K562 (cell line): Measurements from ENCODE around the gene LENG9. TPM values are rescaled to one million over a fixed set of nuclear protein-coding genes. Genes with fewer than 3 reads are reported as not detected.
"Not testable (repeated sequence)": the region's sequence is repeated elsewhere in the genome, so short reads cannot be mapped to it uniquely, and the experiment has no call there.

ENCODE experiments used
- ATAC-seq: fragments of 200-7000 bp; cut with Tn5 transposase; 3 replicates; pipeline ENCODE4 v1.9.1; 2020; ENCODE audit warnings: moderate library complexity
- BruUV-seq: library from RNA; stranded (reverse); fragments of 400-500 nt; replicated peaks from 2 replicates; lab custom pipeline; 2021; lab: Mats Ljungman, UMichigan
- CTCF ChIA-PET: fragments of 300-600 bp; formaldehyde crosslinking; extraction: SDS; loops from one replicate; lab custom pipeline; 2021; ENCODE audit warnings: low intra/inter-chr PET ratio; lab: Yijun Ruan, JAX
- POLR2A ChIA-PET: fragments of 300-600, 350-650 bp; sonication (Branson Sonifier 250); formaldehyde crosslinking; extraction: SDS; loops from one replicate; lab custom pipeline; 2021; ENCODE audit warnings: antibody characterized with exemption, inconsistent platforms; lab: Yijun Ruan, JAX
- DNase-seq, 4 experiments: peaks; one replicate each; pipeline versions ENCODE4 v3.0.0 to v3.0.0-alpha.2; 2011 to 2018; ENCODE audit warnings: low spot score in 3 of 4, mixed read lengths in 3 of 4; ENCODE audit errors: extremely low read depth in 1 of 4
- FAIRE-seq: peaks from 2 replicates; lab custom pipeline; 2011; peaks lifted over from hg19 to GRCh38; lab: Jason Lieb, UNC
- H2AFZ ChIP-seq: 2 replicates; pipeline ENCODE4 v1.6.0; 2011; ENCODE audit warnings: low read depth, low read length, control low read depth, inconsistent platforms
- H3K27ac ChIP-seq: fragments of 200-600 bp; 3 replicates; pipeline ENCODE4 v1.8.0; 2011; ENCODE audit warnings: low read depth, mild to moderate bottlenecking, control low read depth, inconsistent platforms, low read length, moderate library complexity, mixed read lengths; ENCODE audit errors: extremely low read depth
- H3K27me3 ChIP-seq, 2 experiments: fragments of 300-600 bp in 1 of 2; 2 replicates in 1 of 2; 3 replicates in 1 of 2; pipeline versions ENCODE4 v1.6.0 to v1.8.0; 2011; ENCODE audit warnings: inconsistent platforms in 2 of 2, low read length in 2 of 2, mild to moderate bottlenecking in 1 of 2, mixed read lengths in 1 of 2, moderate library complexity in 1 of 2; ENCODE audit not compliant: control insufficient read depth in 2 of 2, insufficient read depth in 2 of 2
- H3K36me3 ChIP-seq: fragments of 300-600 bp; 3 replicates; pipeline ENCODE4 v1.8.0; 2011; ENCODE audit warnings: mild to moderate bottlenecking, low read length, inconsistent platforms; ENCODE audit not compliant: control insufficient read depth, insufficient read depth
- H3K4me1 ChIP-seq, 2 experiments: fragments of 200-600 bp in 1 of 2; replicated peaks in 1 of 2; 2 replicates in 1 of 2; 3 replicates in 1 of 2; pipeline versions ENCODE4 v1.5.1 to v1.8.0; 2011; ENCODE audit warnings: inconsistent platforms in 2 of 2, low read length in 2 of 2, mild to moderate bottlenecking in 1 of 2, mixed read lengths in 1 of 2, moderate library complexity in 1 of 2; ENCODE audit not compliant: control insufficient read depth in 2 of 2, insufficient read depth in 2 of 2
- H3K4me2 ChIP-seq: 2 replicates; pipeline ENCODE4 v1.6.1; 2011; ENCODE audit warnings: low read length, control low read depth, inconsistent platforms, mixed read lengths; ENCODE audit not compliant: insufficient read depth
- H3K4me3 ChIP-seq: fragments of 200-600 bp; sonication (generic), shearing (Covaris generic); 2 replicates; pipeline ENCODE4 v1.5.1; 2016; ENCODE audit warnings: control low read depth, inconsistent platforms
- H3K79me2 ChIP-seq: fragments of 200-600 bp; 3 replicates; pipeline ENCODE4 v1.8.0; 2011; ENCODE audit warnings: low read length, inconsistent platforms; ENCODE audit not compliant: control insufficient read depth, insufficient read depth
- H3K9ac ChIP-seq, 2 experiments: 2 replicates each; pipeline versions ENCODE4 v1.6.0 to v1.6.1; 2011; ENCODE audit warnings: low read depth in 2 of 2, low read length in 2 of 2, control low read depth in 1 of 2, inconsistent platforms in 1 of 2, mild to moderate bottlenecking in 1 of 2, mixed read lengths in 1 of 2; ENCODE audit not compliant: insufficient read depth in 1 of 2
- H3K9me1 ChIP-seq: one replicate; pipeline ENCODE4 v1.6.0; 2011; ENCODE audit warnings: inconsistent platforms, mild to moderate bottlenecking, low read length, moderate library complexity; ENCODE audit not compliant: control insufficient read depth, insufficient read depth
- H3K9me3 ChIP-seq: replicated peaks from 2 replicates; pipeline ENCODE4 v1.5.1; 2011; ENCODE audit warnings: low read depth, low read length, inconsistent platforms; ENCODE audit not compliant: control insufficient read depth, insufficient read depth
- H4K20me1 ChIP-seq: replicated peaks from 2 replicates; pipeline ENCODE4 v1.6.1; 2011; ENCODE audit warnings: low read length, inconsistent platforms, mixed read lengths; ENCODE audit not compliant: control insufficient read depth, insufficient read depth
- ADNP ChIP-seq: fragments of 200-800 bp; sonication (Bioruptor generic); IDR thresholded peaks from 2 replicates; pipeline ENCODE4 v1.6.1; 2016; ENCODE audit warnings: missing genetic modification characterization, missing compliant biosample characterization
- BDP1 ChIP-seq: IDR thresholded peaks from 3 replicates; pipeline ENCODE4 v1.6.1; 2011; ENCODE audit not compliant: insufficient read length, insufficient read depth
- E2F5 ChIP-seq: sonication (generic); formaldehyde crosslinking; IDR thresholded peaks from 2 replicates; pipeline ENCODE4 v1.8.0; 2022; ENCODE audit warnings: mild to moderate bottlenecking, missing genetic modification reagents
- FOSL1 ChIP-seq: fragments of 200-800 bp; sonication (Bioruptor generic); conservative IDR thresholded peaks from 2 replicates; pipeline ENCODE4 v1.6.1; 2016; ENCODE audit warnings: missing genetic modification characterization, missing compliant biosample characterization
- GTF2A2 ChIP-seq: IDR thresholded peaks from 2 replicates; pipeline ENCODE4 v1.6.1; 2016; ENCODE audit warnings: mild to moderate bottlenecking, missing genetic modification characterization, missing compliant biosample characterization
- NR2F6 ChIP-seq: fragments of 450-650 bp; formaldehyde crosslinking; IDR thresholded peaks from 2 replicates; pipeline ENCODE4 v1.4.0; 2020; ENCODE audit warnings: mild to moderate bottlenecking
- RAD51 ChIP-seq: fragments of 450-650 bp; IDR thresholded peaks from 2 replicates; pipeline ENCODE4 v1.7.1; 2016; ENCODE audit warnings: low read depth, mild to moderate bottlenecking, borderline replicate concordance
- RNF219 ChIP-seq: fragments of 250-450 bp; sonication (Bioruptor Pico); IDR thresholded peaks from 2 replicates; pipeline ENCODE4 v1.5.0; 2022; ENCODE audit warnings: mild to moderate bottlenecking
- XRCC3 ChIP-seq: fragments of 450-650 bp; IDR thresholded peaks from 2 replicates; pipeline ENCODE4 v1.6.1; 2017; ENCODE audit warnings: mild to moderate bottlenecking, moderate library complexity
- ZNF280B ChIP-seq: fragments of 250-450 bp; sonication (Bioruptor Pico); IDR thresholded peaks from 2 replicates; pipeline ENCODE4 v1.5.1; 2021; ENCODE audit warnings: mild to moderate bottlenecking
- WGBS: fragments of 100-300 bp; shearing (Covaris generic); methylation state at CpG from one replicate; pipeline ENCODE4 v1.1.6; 2016; ENCODE audit warnings: low coverage, mixed read lengths; ENCODE audit not compliant: insufficient coverage; ENCODE audit errors: missing lambda C conversion rate; 5-methylcytosine and 5-hydroxymethylcytosine counted together
- in situ Hi-C: fragments of 300-500 bp; cut with MboI; formaldehyde crosslinking; loops from 4 replicates; pipeline ENCODE4 v1.15.0; 2018; ENCODE audit warnings: inconsistent platforms, mixed read lengths
- intact Hi-C: fragments of 100-400 bp; cut with micrococcal nuclease; formaldehyde crosslinking; loops from 2 replicates; pipeline ENCODE4 v1.14.2; 2022
- polyA plus RNA-seq, 8 experiments: library from polyadenylated mRNA; depleted of rRNA in 4 of 8; stranded (reverse) in 5 of 8; unstranded in 3 of 8; fragments of >200 nt; fragmentation: Nextera tagmentation in 2 of 8; fragmentation: Illumina TruSeq in 1 of 8; extraction: Ambion mirVana in 2 of 8; extraction: Trizol in 1 of 8; gene quantifications; 2 replicates each; pipeline versions ENCODE4 v1.2.1 to v1.2.3, GENCODE V29; 2011 to 2014; ENCODE audit warnings: inconsistent platforms in 1 of 8, missing spikeins in 1 of 8
- total RNA-seq, 7 experiments: library from RNA; depleted of rRNA in 6 of 7; stranded (reverse); fragments of >200 nt in 6 of 7; fragmentation: Illumina TruSeq in 2 of 7; extraction: Trizol in 2 of 7; gene quantifications; 2 replicates each; pipeline versions ENCODE4 v1.2.1 to v1.2.3, GENCODE V29; 2011 to 2021; ENCODE audit warnings: low replicate concordance in 1 of 7

The LENG9 gene
- total and polyA plus RNA-seq, 9 of the 15 experiments (the other 6 are each of a cell fraction or from before 2014, with no cell fraction given): 0.06 to 0.64 (median 0.33) TPM; not detected in 1

- Histone ChIP-seq H3K9me1 (no peaks in the 10 kb centered on the region), H3K27ac (no peak overlapping the region), H4K20me1 (peaks cover 4% of the 10 kb centered on the region), H2AFZ (no peak overlapping the region), H3K27me3 (peaks cover 11 to 40% of the 10 kb centered on the region in 2 experiments), H3K79me2 (no peaks in the 10 kb centered on the region), H3K4me1 (no peaks in the 10 kb centered on the region), H3K9me3 (no peaks in the 10 kb centered on the region), H3K4me2 (no peak overlapping the region), H3K36me3 (no peaks in the 10 kb centered on the region), H3K4me3 (no peak overlapping the region), H3K9ac (no peak overlapping the region)
- no peak for ATAC-seq
- FAIRE-seq: no peak
- WGBS: 4% methylated on average over 12 of the region's 12 CpGs
- in situ Hi-C loops (loop anchor here (5.0 kb wide), 1 partner anchor 146 kb away; the partner anchor contains the start of gene LAIR1), intact Hi-C loops (no loop called here)
- ChIA-PET CTCF (no interaction called here), POLR2A (no interaction called here)
- BruUV-seq: no TSS peak
- no peak for DNase-seq
- no peak for TF ChIP-seq XRCC3
- no peak for TF ChIP-seq RAD51
- TF ChIP-seq ADNP (tag): no peak
- TF ChIP-seq GTF2A2 (tag): no peak
- TF ChIP-seq NR2F6 (CRISPR knock-in tag): no peak
- TF ChIP-seq E2F5 (CRISPR knock-in tag): no peak
- TF ChIP-seq FOSL1 (tag): no peak
- TF ChIP-seq RNF219 (CRISPR knock-in tag): no peak
- no peak for TF ChIP-seq BDP1
- no peak for TF ChIP-seq ZNF280B (CRISPR knock-in tag)
Observed at GRCh38 chr19:54507824-54508223, 44.2 kb upstream of the LENG9 start.

- H3K36me3 ChIP-seq, H3K27ac ChIP-seq, intact Hi-C loops, ATAC-seq, H3K4me2 ChIP-seq, H2AFZ ChIP-seq, H3K9me3 ChIP-seq, DNase-seq, H3K4me1 ChIP-seq, H3K9ac ChIP-seq, H3K79me2 ChIP-seq, POLR2A ChIA-PET, BruUV-seq, FAIRE-seq, H3K4me3 ChIP-seq, H4K20me1 ChIP-seq, H3K9me1 ChIP-seq, CTCF ChIA-PET: not testable (repeated sequence)
- in situ Hi-C loops: loop anchor here (5.0 kb wide), 1 partner anchor 145 kb away; the partner anchor contains the start of gene LAIR1
- H3K27me3 ChIP-seq: peaks cover 14 to 37% of the 10 kb centered on the region in 2 experiments
- WGBS: 2% methylated on average over 7 of the region's 15 CpGs
Observed at GRCh38 chr19:54507038-54507717, 43.6 kb upstream of the LENG9 start.
